ENCODE measurements around the gene SLC16A3.

- TF ChIP-seq CTCF (IDR thresholded peaks at IDR 0.05) (no peak), POLR2AphosphoS5 (IDR thresholded peaks at IDR 0.05) (no peak)
Observed at GRCh38 chr17:82287013-82287867, 58.4 kb downstream of the SLC16A3 start.

All from breast epithelium (tissue), 3 donors.